Activated CD4-positive, alpha-beta T cell treated with anti-CD3 and anti-CD28 coated beads, Interleukin-2, amount 50 U/mL, for 24 hours (primary cell): ENCODE data around the gene SYT14.
"Not testable (repeated sequence)": the region's sequence is repeated elsewhere in the genome, so short reads cannot be mapped to it uniquely, and the experiment has no call there.

Source experiments
- DNase-seq, 2 donors: peaks; one replicate each; pipeline ENCODE4 v3.0.0-alpha.2; 2020; ENCODE audit warnings: low read depth in 1 of 2, low spot score in 1 of 2

Gene SYT14

GRCh38 chr1:209931141-209931540 lies 6.9 kb upstream of the SYT14 start:
- DNase-seq: no peak

GRCh38 chr1:209936125-209936524 lies 1.9 kb upstream of the SYT14 start:
- DNase-seq: no peak

- DNase-seq: no peak
Observed at GRCh38 chr1:209945377-209945776, 7.4 kb downstream of the SYT14 start.

DNA sequence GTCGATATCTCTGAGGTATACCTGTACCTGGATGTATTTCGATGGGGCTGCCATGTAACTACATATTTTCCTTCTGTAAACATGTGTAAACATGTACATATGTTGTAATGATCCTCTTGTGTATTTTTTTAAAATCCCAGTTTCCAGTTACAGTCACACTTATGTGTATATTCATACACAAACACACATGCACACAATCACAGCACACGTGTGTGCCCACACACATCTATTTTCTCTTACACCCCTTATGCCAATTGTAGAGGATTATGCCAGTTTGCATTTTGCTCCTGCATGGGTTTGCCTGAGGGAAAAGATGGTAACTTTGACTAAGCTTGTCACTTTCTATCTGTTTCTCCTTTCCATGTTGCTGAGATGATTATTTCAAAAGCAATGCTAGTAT lies 10.1 kb downstream of the SYT14 start:
- DNase-seq: no peak

DNA sequence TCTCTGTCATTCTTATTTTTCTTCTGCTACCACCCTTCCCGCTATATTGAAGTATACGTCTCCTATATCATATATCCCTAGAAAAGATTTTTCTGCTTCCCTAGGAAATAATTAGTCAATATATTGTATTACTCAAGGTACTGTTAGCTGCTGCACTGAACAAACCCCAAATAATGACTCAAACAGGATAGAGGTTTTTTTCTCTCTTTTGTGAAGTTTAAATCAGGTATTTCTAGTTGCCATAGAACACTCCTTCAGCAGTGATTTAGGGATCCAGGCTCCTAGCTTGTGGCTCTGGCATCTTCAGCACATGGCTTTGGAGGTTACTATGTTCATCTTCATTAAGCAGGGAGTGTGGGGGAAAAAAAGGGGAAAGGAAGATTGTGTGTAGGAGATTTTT lies 18.1 kb downstream of the SYT14 start:
- no peak for DNase-seq

DNA sequence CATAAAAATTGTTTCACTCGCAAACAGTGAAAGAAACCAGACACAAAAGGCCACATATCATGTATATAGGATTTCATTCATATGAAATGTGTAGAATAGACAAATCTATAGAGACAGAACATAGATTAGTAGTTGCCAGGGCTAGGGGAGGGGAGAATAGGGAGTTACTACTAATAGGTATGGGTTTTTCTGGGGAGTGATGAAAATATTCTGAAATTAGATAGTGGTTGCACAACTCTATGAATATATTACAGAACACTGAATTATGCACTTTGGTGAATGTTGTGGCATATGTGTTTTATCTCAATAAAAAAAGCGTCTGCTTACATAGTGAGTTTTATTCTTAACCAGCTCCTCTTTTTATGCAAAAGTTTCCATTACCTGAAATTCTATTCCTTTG lies 21.6 kb downstream of the SYT14 start:
- no peak for DNase-seq

DNA sequence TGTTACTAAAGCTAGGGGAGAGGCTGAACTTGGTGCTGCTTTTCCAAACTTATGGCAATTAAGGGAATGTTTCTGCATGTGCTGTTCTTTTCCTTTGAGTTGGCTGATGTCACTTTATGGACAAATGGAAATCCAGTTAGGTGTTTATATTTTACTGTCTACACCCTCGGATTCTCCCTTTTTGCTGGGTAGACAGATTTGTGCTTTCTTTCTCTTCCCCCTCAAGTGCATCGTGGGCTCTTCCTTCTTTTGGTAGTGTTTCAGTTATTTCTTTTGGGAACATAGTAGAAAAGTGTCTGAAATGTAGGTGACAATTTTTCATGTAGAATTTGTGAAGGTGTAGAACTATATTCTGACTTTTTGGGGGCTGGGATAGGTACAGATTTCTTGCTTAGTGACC lies 22.9 kb downstream of the SYT14 start:
- DNase-seq: no peak

DNA sequence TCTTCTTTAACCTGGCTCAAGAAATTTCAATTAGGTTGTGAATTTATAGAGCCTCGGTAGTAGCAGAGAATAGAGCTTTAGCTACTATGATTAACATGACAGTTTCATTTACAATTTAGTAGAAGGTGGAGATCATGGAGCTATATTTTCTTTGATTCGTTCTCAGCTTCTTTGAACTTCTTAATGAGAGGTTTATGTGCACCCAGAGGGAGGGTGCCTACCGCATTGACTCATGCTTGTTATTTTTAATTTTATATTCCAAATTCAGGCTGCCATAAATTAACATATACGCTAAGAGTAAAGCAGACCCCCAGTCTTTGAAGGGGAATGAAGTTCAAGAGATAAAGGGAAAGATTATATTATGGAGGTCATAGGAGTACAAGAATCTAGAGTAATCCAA lies 24.4 kb downstream of the SYT14 start:
- DNase-seq: no peak

DNA sequence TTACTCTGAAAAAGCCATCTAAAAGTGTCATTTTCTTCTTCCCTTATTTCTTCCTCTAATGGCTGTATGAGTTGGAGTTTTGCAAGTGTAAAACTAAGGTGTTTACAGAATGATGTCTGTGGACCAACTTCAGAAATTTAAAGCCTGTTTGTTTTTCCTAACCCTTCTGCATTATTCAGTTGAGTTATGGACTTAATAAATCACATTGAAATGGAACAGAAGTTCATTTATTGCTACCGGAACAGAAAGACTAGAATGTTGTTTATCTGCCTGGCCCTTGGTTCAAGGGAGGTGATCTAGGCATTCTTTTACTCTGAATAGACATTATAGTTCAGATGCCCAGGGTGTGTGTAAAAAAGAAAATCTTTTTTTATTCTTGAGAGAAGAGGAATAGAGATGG lies 24.8 kb downstream of the SYT14 start:
- DNase-seq: no peak

DNA sequence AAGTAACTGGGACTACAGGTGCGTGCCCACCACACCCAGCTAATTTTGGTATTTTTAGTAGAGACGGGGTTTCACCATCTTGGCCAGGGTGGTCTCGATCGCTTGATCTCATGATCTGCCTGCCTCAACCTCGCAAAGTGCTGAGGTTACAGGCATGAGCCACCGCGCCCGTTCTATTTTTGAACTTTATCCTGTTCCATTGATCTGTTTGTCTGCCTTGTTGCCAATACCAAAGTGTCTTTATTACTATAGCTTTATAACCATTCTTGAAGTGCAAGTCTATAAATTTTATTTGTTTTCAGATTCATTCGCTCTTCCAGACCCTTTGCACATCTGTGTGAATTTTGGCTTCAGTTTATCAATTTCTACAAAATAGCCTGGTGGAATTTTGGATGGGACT lies 28.0 kb downstream of the SYT14 start:
- DNase-seq: no peak

DNA sequence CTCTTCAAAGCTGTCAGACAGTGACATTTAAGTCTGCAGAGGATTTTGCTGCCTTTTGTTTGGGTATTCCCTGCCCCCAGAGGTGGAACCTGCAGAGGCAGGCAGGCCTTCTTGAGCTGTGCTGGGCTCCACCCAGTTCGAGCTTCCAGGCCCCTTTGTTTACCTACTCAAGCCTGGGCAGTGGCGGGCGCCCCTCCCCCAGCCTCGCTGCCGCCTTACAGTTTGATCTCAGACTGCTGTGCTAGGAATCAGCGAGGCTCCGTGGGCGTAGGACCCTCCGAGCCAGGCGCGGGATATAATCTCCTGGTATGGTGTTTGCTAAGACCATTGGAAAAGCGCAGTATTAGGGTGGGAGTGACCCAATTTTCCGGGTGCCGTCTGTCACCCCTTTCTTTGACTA lies 40.7 kb downstream of the SYT14 start:
- DNase-seq: not testable (repeated sequence)

DNA sequence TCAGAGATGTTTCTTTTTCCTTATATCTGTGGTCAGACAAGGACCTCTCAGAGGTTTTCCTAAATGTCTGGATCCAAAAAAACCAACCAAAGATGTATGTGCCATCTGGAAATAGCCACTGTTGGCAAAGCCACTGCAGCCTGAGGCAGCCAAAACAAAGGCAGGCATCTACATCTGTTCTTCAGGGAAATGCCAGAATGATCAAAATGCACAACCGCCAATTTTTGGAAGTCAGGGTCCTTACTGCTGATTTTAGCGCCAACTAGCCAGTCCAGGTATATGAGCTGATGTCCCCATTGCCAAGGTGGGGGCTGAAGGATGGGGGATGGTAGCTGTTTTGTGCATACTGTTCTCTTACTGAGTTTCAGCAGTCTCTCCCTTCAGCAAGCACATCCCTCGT lies 45.9 kb downstream of the SYT14 start:
- DNase-seq: no peak

GRCh38 chr1:209985002-209985401 lies 47.0 kb downstream of the SYT14 start:
- DNase-seq: no peak

DNA sequence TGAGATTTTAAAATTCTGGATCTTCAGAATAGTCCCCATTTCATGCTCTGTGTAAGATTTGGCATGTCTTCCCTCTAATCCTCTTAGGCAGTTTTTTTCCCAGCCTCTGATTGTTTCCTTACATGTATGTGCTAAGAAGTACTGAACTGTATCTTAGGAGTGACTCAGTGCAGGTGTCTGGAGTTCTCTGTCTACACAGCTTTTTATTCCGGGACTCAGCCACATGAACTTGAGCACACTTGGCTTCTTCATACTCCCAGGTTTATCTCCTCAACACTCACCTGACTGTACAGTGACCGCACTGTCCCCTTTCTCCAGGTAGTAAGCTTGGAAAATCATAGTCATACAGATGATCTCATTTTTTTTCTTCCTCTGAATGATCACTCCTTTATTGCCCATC lies 50.7 kb downstream of the SYT14 start:
- no peak for DNase-seq

- DNase-seq: no peak
Observed at GRCh38 chr1:209989525-209989924, 51.5 kb downstream of the SYT14 start.

DNA sequence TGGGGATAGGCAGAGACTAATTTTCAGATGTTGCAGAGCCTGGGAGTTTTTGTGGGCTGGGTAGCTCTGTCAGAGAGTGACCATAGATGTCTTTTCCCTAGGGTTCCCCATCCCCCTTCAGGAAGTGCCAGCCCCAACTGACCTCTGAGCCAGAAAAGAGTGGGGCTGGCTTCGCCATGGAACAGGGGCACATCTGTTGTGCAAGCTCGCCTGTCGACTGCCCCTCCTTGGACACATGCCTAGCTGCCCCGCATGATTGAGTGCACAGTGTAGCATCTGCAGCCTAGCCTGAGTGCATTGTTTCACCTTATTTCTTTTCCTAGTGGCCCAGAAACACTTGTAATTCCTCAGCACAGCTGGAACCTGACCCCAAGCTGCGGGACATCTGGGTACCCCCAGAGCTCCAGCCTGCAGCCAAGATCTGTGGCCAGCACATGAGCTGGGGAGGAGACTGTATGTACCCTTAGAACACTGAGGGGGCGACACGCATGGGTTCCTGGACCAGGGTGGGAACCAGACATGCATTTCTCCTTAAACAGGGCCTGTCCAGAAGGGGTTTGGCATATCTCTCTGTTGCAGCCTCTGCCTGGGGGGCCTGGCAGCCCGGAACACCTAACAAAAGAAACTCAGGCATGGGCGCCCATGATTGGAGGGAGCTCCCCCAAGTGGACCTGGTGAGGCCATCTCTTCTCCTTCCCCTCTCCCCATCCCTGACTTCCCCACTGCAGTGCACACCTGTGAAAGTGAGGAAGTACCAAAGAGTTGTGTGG lies 55.2 kb downstream of the SYT14 start:
- DNase-seq: no peak

- no peak for DNase-seq
Observed at GRCh38 chr1:209996348-209996747, 58.3 kb downstream of the SYT14 start.

DNA sequence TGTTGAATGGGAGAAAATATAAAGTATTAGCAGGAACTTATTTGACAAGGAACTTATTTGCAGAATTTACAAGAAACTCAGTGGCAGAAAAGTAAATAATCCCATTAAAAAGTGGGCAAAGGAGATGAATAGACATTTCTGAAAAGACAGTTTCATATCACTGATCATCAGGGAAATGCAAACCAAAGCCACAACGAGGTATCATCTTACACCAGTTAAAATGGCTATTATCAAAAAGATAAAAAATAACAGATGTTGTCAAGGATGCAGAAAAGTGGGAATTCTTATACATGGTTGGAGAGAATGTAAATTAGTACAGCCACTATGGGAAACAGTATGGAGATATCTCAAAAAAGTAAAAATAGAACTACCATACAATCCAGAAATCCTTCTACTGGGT lies 61.0 kb downstream of the SYT14 start:
- no peak for DNase-seq

- no peak for DNase-seq
Observed at GRCh38 chr1:210001751-210002150, 63.7 kb downstream of the SYT14 start.

GRCh38 chr1:210003501-210003900 lies 65.5 kb downstream of the SYT14 start:
- no peak for DNase-seq

GRCh38 chr1:210010161-210010560 lies 72.1 kb downstream of the SYT14 start:
- DNase-seq: no peak

GRCh38 chr1:210021145-210021860 lies 83.3 kb downstream of the SYT14 start:
- DNase-seq: no peak

GRCh38 chr1:210022044-210022443 lies 84.0 kb downstream of the SYT14 start:
- no peak for DNase-seq
